Measurements from ENCODE around the gene IGF2. TPM values are rescaled to one million over a fixed set of nuclear protein-coding genes. Genes with fewer than 3 reads are reported as not detected.

IGF2 gene
- total and polyA plus RNA-seq, 2 donors (not counting 3 experiments of a cell fraction or from before 2014, with no cell fraction given) = 5.7 to 21.0 TPM

DNA sequence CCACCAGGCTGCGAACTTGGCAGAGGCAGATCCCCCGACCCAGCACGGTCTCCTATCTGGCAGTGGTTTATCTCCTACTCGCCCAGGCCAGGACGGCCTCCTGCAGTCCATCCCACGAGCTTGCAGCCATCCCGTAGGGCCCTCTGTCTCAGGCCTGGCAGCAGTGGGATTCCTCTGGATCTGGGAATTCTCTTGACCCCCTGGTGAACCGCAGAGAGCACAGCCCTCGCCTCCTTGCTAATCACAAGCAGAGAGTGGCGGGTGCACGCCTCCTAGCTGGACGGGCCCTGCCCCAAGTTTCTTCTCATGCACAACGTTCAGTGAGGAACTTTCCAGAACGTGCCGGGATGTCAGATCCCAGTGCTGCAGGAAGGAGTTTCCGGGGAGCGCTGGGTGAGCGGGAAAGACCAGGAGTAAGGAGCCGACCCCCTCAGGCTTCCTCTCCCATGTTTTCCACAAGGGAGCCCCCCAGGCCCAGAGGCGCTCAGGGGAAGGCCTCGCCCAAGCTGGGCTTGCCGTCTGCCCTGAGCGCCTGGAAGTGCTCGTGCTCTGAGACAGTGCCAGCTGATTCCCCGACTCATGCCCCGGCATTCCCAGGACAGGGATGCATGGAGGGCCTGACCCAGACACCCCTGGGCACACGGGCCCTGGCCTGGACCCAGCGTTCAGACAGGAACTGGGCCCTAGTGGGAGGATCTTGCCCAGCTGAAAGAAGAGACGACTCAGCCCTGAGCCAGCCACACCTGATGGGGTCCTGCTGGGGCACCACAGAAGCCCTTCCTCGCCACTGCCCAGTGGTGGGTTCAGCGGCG, 24.6 kb downstream of the IGF2 start:
- TF ChIP-seq MYC (IDR thresholded peaks at IDR 0.05; ENCODE audit: low read depth, low read length) (no peak), POLR2AphosphoS5 (IDR thresholded peaks at IDR 0.05; ENCODE audit: insufficient read depth, low read depth, low read length) (no peak), GATA2 (IDR thresholded peaks at IDR 0.05; ENCODE audit: insufficient read depth, insufficient read length, low read depth, low read length) (no peak)
- Histone ChIP-seq H3K9ac (replicated peaks; ENCODE audit: extremely low read depth, insufficient read depth, low read length) (no peak overlapping the region), H3K4me1 (ENCODE audit: control insufficient read depth, extremely low read depth, insufficient read depth, low read length) (peaks cover 3% of the 10 kb centered on the region), H2AFZ (ENCODE audit: low read depth, low read length) (no peak overlapping the region), H3K4me3 (replicated peaks in 1 of 3; ENCODE audit: insufficient read depth in 1 of 3, low read depth in 1 of 3, low read length in 3 of 3) (no peak overlapping the region), H3K4me2 (ENCODE audit: insufficient read depth, low read length) (no peak overlapping the region), H3K27ac (ENCODE audit: insufficient read depth, low read depth, low read length) (no peak overlapping the region), H3K9me3 (replicated peaks; ENCODE audit: control insufficient read depth, insufficient read depth, low read length) (no peaks in the 10 kb centered on the region), H4K20me1 (replicated peaks; ENCODE audit: control insufficient read depth, extremely low read depth, insufficient read depth, low read length) (no peaks in the 10 kb centered on the region), H3K36me3 (ENCODE audit: control insufficient read depth in 2 of 2, extremely low read depth in 1 of 2, insufficient read depth in 2 of 2, low read length in 2 of 2) (no peaks in the 10 kb centered on the region), H3K9me1 (replicated peaks; ENCODE audit: control insufficient read depth, extremely low read depth, insufficient read depth, low read length) (no peaks in the 10 kb centered on the region), H3K27me3 (ENCODE audit: control insufficient read depth in 2 of 2, insufficient read depth in 2 of 2, low read length in 2 of 2) (peaks cover 0 to 7% of the 10 kb centered on the region in 2 experiments), H3K79me2 (ENCODE audit: control insufficient read depth, insufficient read depth, low read length) (no peaks in the 10 kb centered on the region)
- ChIA-PET CTCF (interaction anchor here (1.0 kb wide), 1 partner anchor 37 kb away, joined by 3 read pairs; no protein-coding TSS in a partner anchor), POLR2A (no interaction called here)
- dilution Hi-C loops (cut with MboI; ENCODE audit: extremely low pct_ligation_motif_present, low sequenced_read_pairs) (no loop called here), intact Hi-C loops (cut with micrococcal nuclease) (no loop called here)
- no TSS peak for BruUV-seq (replicated peaks)
- DNase-seq (ENCODE audit: low read depth, low spot score) (no peak), FAIRE-seq (no peak)

DNA sequence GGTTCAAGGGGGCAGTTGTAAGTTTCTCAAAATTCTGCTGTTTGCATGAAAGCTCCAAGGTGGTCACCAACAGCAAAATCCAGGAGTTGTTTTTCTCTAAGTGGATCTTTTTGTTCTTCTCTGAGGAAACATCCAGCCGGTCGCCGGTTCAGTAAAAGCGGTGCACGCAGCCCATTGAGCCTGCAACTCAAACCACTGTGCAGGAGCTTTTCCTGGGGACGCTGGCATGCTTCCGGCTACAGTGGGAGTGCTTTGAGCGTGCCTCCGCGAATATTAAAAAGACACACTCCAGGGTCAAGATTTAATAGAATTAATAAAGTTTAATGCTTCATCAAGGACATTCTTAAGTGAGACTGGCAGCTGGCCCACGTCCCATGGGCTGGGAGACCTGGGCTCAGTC, 25.4 kb downstream of the IGF2 start:
- intact Hi-C loops (cut with micrococcal nuclease) (no loop called here), dilution Hi-C loops (cut with MboI; ENCODE audit: extremely low pct_ligation_motif_present, low sequenced_read_pairs) (no loop called here)
- H3K27me3 ChIP-seq (ENCODE audit: control insufficient read depth in 2 of 2, insufficient read depth in 2 of 2, low read length in 2 of 2) = peaks cover 0 to 7% of the 10 kb centered on the region in 2 experiments
- DNase-seq (ENCODE audit: low read depth, low spot score) = no peak
- no peaks in the 10 kb centered on the region for H3K36me3 ChIP-seq (ENCODE audit: control insufficient read depth in 2 of 2, extremely low read depth in 1 of 2, insufficient read depth in 2 of 2, low read length in 2 of 2)
- H3K79me2 ChIP-seq (ENCODE audit: control insufficient read depth, insufficient read depth, low read length) = no peaks in the 10 kb centered on the region
- H3K27ac ChIP-seq (ENCODE audit: insufficient read depth, low read depth, low read length) = no peak overlapping the region
- no peaks in the 10 kb centered on the region for H3K9me1 ChIP-seq (replicated peaks; ENCODE audit: control insufficient read depth, extremely low read depth, insufficient read depth, low read length)
- ChIA-PET CTCF (no interaction called here), POLR2A (no interaction called here)
- H3K9me3 ChIP-seq (replicated peaks; ENCODE audit: control insufficient read depth, insufficient read depth, low read length) = no peaks in the 10 kb centered on the region
- no peak overlapping the region for H3K4me3 ChIP-seq (replicated peaks in 1 of 3; ENCODE audit: insufficient read depth in 1 of 3, low read depth in 1 of 3, low read length in 3 of 3)
- no peaks in the 10 kb centered on the region for H4K20me1 ChIP-seq (replicated peaks; ENCODE audit: control insufficient read depth, extremely low read depth, insufficient read depth, low read length)
- H2AFZ ChIP-seq (ENCODE audit: low read depth, low read length) = no peak overlapping the region
- H3K9ac ChIP-seq (replicated peaks; ENCODE audit: extremely low read depth, insufficient read depth, low read length) = no peak overlapping the region
- FAIRE-seq = no peak
- BruUV-seq (replicated peaks) = no TSS peak
- H3K4me1 ChIP-seq (ENCODE audit: control insufficient read depth, extremely low read depth, insufficient read depth, low read length) = peaks cover 11% of the 10 kb centered on the region
- TF ChIP-seq GATA2 (IDR thresholded peaks at IDR 0.05; ENCODE audit: insufficient read depth, insufficient read length, low read depth, low read length) = no peak
- no peak for TF ChIP-seq POLR2A (IDR thresholded peaks at IDR 0.05; ENCODE audit: low read depth, low read length)
- no peak for TF ChIP-seq CTCF (IDR thresholded peaks at IDR 0.05; ENCODE audit: extremely low read depth in 1 of 2, insufficient read depth in 1 of 2, low read depth in 1 of 2, low read length in 2 of 2)
- H3K4me2 ChIP-seq (ENCODE audit: insufficient read depth, low read length) = no peak overlapping the region
